SHP77 treated with DMSO at 0.1 percent for 48 hours (cell line): ENCODE results near the gene NKD2.
"Not testable (repeated sequence)": the region's sequence is repeated elsewhere in the genome, so short reads cannot be mapped to it uniquely, and the experiment has no call there.

Experiments used
- DNase-seq: peaks from one replicate; lab custom pipeline; 2025; lab: John Stamatoyannopoulos, UW

The NKD2 gene

GRCh38 chr5:1013238-1013947, 4.8 kb downstream of the NKD2 start:
- no peak for DNase-seq

GRCh38 chr5:1013948-1014301, 5.3 kb downstream of the NKD2 start:
- no peak for DNase-seq

GRCh38 chr5:1014346-1014745, 5.7 kb downstream of the NKD2 start:
- no peak for DNase-seq

- DNase-seq, result no peak
These were observed 6.2 kb downstream of the NKD2 start for GRCh38 chr5:1014781-1015221.

- DNase-seq, result no peak
These were observed 6.9 kb downstream of the NKD2 start for GRCh38 chr5:1015507-1015906.

- no peak for DNase-seq
These were observed 7.4 kb downstream of the NKD2 start for GRCh38 chr5:1016036-1016435.

GRCh38 chr5:1016476-1016875, 7.9 kb downstream of the NKD2 start:
- DNase-seq, result no peak

- no peak for DNase-seq
These were observed 8.5 kb downstream of the NKD2 start for GRCh38 chr5:1017056-1017455.

- DNase-seq, result no peak
These were observed 9.3 kb downstream of the NKD2 start for GRCh38 chr5:1017691-1018455.

- no peak for DNase-seq
These were observed 10.0 kb downstream of the NKD2 start for GRCh38 chr5:1018596-1018995.

GRCh38 chr5:1019001-1019905, 10.7 kb downstream of the NKD2 start:
- no peak for DNase-seq

- no peak for DNase-seq
These were observed 11.9 kb downstream of the NKD2 start for GRCh38 chr5:1020452-1020961.

- no peak for DNase-seq
These were observed 12.8 kb downstream of the NKD2 start for GRCh38 chr5:1021136-1021968.

- not testable (repeated sequence) for DNase-seq
These were observed 13.4 kb downstream of the NKD2 start for GRCh38 chr5:1021969-1022336.

GRCh38 chr5:1026700-1027621, 18.4 kb downstream of the NKD2 start:
- DNase-seq, result no peak

- no peak for DNase-seq
These were observed 19.2 kb downstream of the NKD2 start for GRCh38 chr5:1027631-1028441.

- DNase-seq, result no peak
These were observed 20.1 kb downstream of the NKD2 start for GRCh38 chr5:1028481-1029281.

GRCh38 chr5:1029282-1029944, 20.8 kb downstream of the NKD2 start:
- DNase-seq, result no peak
